ENCODE measurements around the gene TMEM143. TPM values are rescaled to one million over a fixed set of nuclear protein-coding genes. Genes with fewer than 3 reads are reported as not detected.

TMEM143 gene
- total and polyA plus RNA-seq, 2 donors (not counting 3 experiments of a cell fraction or from before 2014, with no cell fraction given), result 5.4 to 7.3 TPM

DNA sequence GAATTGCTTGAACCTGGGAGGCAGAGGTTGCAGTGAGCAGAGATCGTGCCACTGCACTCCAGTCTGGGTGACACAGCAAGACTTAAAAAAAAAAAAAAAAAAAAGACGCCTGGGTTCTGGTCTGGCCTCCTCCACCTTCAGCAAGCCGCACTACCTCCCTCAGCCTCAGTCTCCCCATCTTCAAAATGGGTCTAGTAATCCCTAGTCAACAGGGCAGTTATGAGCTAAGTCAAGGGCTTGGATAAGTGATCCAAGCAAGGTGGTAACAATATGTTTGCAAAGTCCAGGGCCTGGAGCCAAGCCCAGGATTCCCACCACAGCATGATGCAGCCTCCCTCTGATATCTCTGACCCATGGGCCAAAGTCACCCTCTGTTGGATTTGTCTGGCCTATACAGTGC is 23.2 kb upstream of the TMEM143 start:
- FAIRE-seq (no peak), DNase-seq (ENCODE audit: low read depth, low spot score) (no peak)
- intact Hi-C loops (cut with micrococcal nuclease), result no loop called here
- Histone ChIP-seq H3K27ac (ENCODE audit: insufficient read depth, low read depth, low read length) (no peak overlapping the region), H3K79me2 (ENCODE audit: control insufficient read depth, insufficient read depth, low read length) (peaks cover 20% of the 10 kb centered on the region), H3K9ac (replicated peaks; ENCODE audit: extremely low read depth, insufficient read depth, low read length) (no peak overlapping the region), H3K9me3 (replicated peaks; ENCODE audit: control insufficient read depth, insufficient read depth, low read length) (no peaks in the 10 kb centered on the region), H3K27me3 (ENCODE audit: control insufficient read depth in 2 of 2, insufficient read depth in 2 of 2, low read length in 2 of 2) (no peaks in the 10 kb centered on the region), H4K20me1 (replicated peaks; ENCODE audit: control insufficient read depth, extremely low read depth, insufficient read depth, low read length) (no peaks in the 10 kb centered on the region), H2AFZ (ENCODE audit: low read depth, low read length) (no peak overlapping the region), H3K9me1 (replicated peaks; ENCODE audit: control insufficient read depth, extremely low read depth, insufficient read depth, low read length) (no peaks in the 10 kb centered on the region), H3K36me3 (ENCODE audit: control insufficient read depth in 2 of 2, extremely low read depth in 1 of 2, insufficient read depth in 2 of 2, low read length in 2 of 2) (peaks cover 29 to 45% of the 10 kb centered on the region in 2 experiments), H3K4me1 (ENCODE audit: control insufficient read depth, extremely low read depth, insufficient read depth, low read length) (peaks cover 3% of the 10 kb centered on the region), H3K4me2 (ENCODE audit: insufficient read depth, low read length) (no peak overlapping the region), H3K4me3 (replicated peaks in 1 of 3; ENCODE audit: insufficient read depth in 1 of 3, low read depth in 1 of 3, low read length in 3 of 3) (no peak overlapping the region)
- TF ChIP-seq GATA2 (IDR thresholded peaks at IDR 0.05; ENCODE audit: insufficient read depth, insufficient read length, low read depth, low read length), result no peak
- no peak for TF ChIP-seq JUN (IDR thresholded peaks at IDR 0.05; ENCODE audit: borderline replicate concordance, insufficient read depth, insufficient read length, low read depth)
- no peak for TF ChIP-seq POLR2AphosphoS5 (IDR thresholded peaks at IDR 0.05; ENCODE audit: insufficient read depth, low read depth, low read length)
- no peak for TF ChIP-seq FOS (IDR thresholded peaks at IDR 0.05; ENCODE audit: borderline replicate concordance, insufficient read depth, low read length)
- TF ChIP-seq, protein P1, sequence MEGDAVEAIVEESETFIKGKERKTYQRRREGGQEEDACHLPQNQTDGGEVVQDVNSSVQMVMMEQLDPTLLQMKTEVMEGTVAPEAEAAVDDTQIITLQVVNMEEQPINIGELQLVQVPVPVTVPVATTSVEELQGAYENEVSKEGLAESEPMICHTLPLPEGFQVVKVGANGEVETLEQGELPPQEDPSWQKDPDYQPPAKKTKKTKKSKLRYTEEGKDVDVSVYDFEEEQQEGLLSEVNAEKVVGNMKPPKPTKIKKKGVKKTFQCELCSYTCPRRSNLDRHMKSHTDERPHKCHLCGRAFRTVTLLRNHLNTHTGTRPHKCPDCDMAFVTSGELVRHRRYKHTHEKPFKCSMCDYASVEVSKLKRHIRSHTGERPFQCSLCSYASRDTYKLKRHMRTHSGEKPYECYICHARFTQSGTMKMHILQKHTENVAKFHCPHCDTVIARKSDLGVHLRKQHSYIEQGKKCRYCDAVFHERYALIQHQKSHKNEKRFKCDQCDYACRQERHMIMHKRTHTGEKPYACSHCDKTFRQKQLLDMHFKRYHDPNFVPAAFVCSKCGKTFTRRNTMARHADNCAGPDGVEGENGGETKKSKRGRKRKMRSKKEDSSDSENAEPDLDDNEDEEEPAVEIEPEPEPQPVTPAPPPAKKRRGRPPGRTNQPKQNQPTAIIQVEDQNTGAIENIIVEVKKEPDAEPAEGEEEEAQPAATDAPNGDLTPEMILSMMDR (IDR thresholded peaks at IDR 0.05; ENCODE audit: extremely low read depth in 1 of 2, insufficient read depth in 1 of 2, low read depth in 1 of 2, low read length in 2 of 2), result no peak
- no peak for TF ChIP-seq POLR2A (IDR thresholded peaks at IDR 0.05; ENCODE audit: low read depth, low read length)
- TF ChIP-seq EZH2 (IDR thresholded peaks at IDR 0.05; ENCODE audit: borderline replicate concordance, low read depth, low read length, severe bottlenecking), result no peak
- no peak for TF ChIP-seq MYC (IDR thresholded peaks at IDR 0.05; ENCODE audit: low read depth, low read length)
- TF ChIP-seq, protein P2, sequence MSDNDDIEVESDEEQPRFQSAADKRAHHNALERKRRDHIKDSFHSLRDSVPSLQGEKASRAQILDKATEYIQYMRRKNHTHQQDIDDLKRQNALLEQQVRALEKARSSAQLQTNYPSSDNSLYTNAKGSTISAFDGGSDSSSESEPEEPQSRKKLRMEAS (IDR thresholded peaks at IDR 0.05; ENCODE audit: insufficient read depth, insufficient read length), result no peak
- BruUV-seq (replicated peaks), result no TSS peak
- ChIA-PET CTCF (no interaction called here), POLR2A (no interaction called here)
- dilution Hi-C loops (cut with MboI; ENCODE audit: extremely low pct_ligation_motif_present, low sequenced_read_pairs), result no loop called here
